HepG2 (cell line): ENCODE results near the gene SENP6.

Experiments used
- ELF1 ChIP-seq: sonication (generic); formaldehyde crosslinking; IDR thresholded peaks from 2 replicates; pipeline ENCODE4 v1.4.0; 2020; ENCODE audit warnings: missing genetic modification reagents
- EZH2 ChIP-seq: conservative IDR thresholded peaks from 2 replicates; pipeline ENCODE4 v1.6.1; 2012; ENCODE audit warnings: mild to moderate bottlenecking, low read depth, low read length, moderate library complexity
- POLR2AphosphoS5 ChIP-seq: IDR thresholded peaks from 2 replicates; pipeline ENCODE4 v1.6.1; 2012; ENCODE audit warnings: low read depth, low read length
- RFX1 ChIP-seq: fragments of 450-650 bp; IDR thresholded peaks from 2 replicates; pipeline ENCODE4 v1.6.1; 2017
- SRSF4 ChIP-seq: fragments of 200-400 bp; formaldehyde crosslinking; IDR thresholded peaks from one replicate; pipeline ENCODE4 v1.6.1; 2018; ENCODE audit warnings: mild to moderate bottlenecking, low read depth, low read length, moderate library complexity; ENCODE audit not compliant: poor library complexity, severe bottlenecking
- TF ChIP-seq, protein P1 (sequence below): sonication (generic); formaldehyde crosslinking; IDR thresholded peaks from 2 replicates; pipeline ENCODE4 v1.5.0; 2020; ENCODE audit warnings: mild to moderate bottlenecking, missing genetic modification reagents, moderate library complexity

DNA sequence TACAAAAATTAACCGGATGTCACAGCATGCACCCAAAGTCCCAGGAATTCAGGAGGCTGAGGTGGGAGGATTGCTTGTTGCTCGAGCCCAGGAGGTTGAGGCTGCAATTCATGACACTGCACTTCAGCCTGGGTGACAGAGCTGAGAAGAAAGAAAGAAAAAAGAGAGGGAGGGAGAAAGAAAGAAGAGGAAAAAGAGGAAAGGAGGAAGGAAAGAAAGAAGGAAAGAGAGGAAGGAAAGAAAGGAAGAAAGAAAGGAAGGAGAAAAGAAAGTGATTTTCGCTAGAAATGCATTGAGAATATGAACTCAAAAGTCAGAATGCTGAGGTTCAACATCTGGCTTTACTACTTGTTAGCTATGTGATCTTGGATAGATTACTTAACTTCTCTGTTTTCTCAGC, 6.6 kb downstream of the SENP6 start:
- TF ChIP-seq ELF1 (no peak), RFX1 (no peak), POLR2AphosphoS5 (no peak), SRSF4 (no peak), EZH2 (no peak)
- TF ChIP-seq, protein P1, sequence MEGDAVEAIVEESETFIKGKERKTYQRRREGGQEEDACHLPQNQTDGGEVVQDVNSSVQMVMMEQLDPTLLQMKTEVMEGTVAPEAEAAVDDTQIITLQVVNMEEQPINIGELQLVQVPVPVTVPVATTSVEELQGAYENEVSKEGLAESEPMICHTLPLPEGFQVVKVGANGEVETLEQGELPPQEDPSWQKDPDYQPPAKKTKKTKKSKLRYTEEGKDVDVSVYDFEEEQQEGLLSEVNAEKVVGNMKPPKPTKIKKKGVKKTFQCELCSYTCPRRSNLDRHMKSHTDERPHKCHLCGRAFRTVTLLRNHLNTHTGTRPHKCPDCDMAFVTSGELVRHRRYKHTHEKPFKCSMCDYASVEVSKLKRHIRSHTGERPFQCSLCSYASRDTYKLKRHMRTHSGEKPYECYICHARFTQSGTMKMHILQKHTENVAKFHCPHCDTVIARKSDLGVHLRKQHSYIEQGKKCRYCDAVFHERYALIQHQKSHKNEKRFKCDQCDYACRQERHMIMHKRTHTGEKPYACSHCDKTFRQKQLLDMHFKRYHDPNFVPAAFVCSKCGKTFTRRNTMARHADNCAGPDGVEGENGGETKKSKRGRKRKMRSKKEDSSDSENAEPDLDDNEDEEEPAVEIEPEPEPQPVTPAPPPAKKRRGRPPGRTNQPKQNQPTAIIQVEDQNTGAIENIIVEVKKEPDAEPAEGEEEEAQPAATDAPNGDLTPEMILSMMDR (CRISPR knock-in tag), result no peak
